ENCODE measurements around the gene OGDH. TPM values are rescaled to one million over a fixed set of nuclear protein-coding genes. Genes with fewer than 3 reads are reported as not detected.

OGDH gene
- total RNA-seq, 2 experiments from 2014 or later: 99.6 to 103 TPM

DNA sequence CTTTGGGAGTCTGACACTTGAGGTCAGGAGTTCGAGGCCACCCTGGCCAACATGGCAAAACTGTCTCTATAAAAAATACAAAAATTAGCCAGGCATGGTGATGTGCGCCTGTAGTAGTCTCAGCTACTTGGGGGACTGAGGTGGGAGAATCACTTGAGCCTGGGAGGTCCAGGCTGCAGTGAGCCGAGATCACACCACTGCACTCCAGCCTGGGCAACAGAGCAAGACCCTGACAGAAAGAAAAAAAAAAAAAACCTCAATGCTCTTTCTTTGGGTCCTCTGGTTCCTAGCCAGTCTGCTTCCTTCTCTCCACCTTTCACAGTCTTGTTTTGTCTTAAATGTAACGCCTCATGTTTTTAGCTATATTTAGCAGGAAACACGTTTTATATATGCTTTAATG lies 9.4 kb downstream of the OGDH start:
- no peak overlapping the region for H3K4me3 Mint-ChIP-seq

GRCh38 chr7:44616545-44616944 lies 10.1 kb downstream of the OGDH start:
- no peak for ATAC-seq (ENCODE audit: low read depth)
- no peak overlapping the region for H3K4me3 Mint-ChIP-seq
- H3K27me3 Mint-ChIP-seq: no peaks in the 10 kb centered on the region
- H3K4me1 Mint-ChIP-seq: peaks cover 45% of the 10 kb centered on the region
- no peaks in the 10 kb centered on the region for H3K9me3 Mint-ChIP-seq
- no peak for DNase-seq
- H3K36me3 Mint-ChIP-seq: peaks cover 17% of the 10 kb centered on the region
- H3K27ac Mint-ChIP-seq: no peak overlapping the region
- POLR2A ChIA-PET: no interaction called here

More for the DNA sequence above, 9.4 kb downstream of the OGDH start:
- H3K9me3 Mint-ChIP-seq: no peaks in the 10 kb centered on the region
- ATAC-seq (ENCODE audit: low read depth): no peak
- no peak overlapping the region for H3K27ac Mint-ChIP-seq
- POLR2A ChIA-PET: no interaction called here
- H3K4me1 Mint-ChIP-seq: peaks cover 42% of the 10 kb centered on the region
- no peak for DNase-seq
- H3K27me3 Mint-ChIP-seq: no peaks in the 10 kb centered on the region
- peaks cover 10% of the 10 kb centered on the region for H3K36me3 Mint-ChIP-seq

- no peak for DNase-seq
- POLR2A ChIA-PET: interaction anchor here (0.6 to 1.4 kb wide), 2 partner anchors 10 to 21 kb away, joined by 3 to 8 read pairs; no protein-coding TSS in a partner anchor
These were observed 10.9 kb downstream of the OGDH start for GRCh38 chr7:44617225-44617890.

DNA sequence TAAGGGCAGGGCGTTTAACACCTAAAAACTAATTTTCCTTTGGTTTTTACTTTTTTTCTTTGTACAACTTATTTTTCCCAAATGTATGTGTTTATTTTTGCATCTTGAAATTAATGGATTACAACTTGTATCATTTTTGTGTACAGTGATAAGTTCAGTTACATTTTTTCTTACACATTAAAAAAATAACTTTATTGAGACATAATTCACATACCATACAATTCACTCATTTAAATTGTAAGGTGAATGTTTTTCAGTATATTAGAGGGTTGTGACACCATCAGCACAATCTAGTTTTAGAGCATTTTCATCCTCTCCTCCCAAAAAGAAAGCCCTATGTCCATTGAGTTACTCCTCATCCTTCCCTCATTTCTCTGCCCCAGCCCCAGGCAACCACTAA lies 11.6 kb downstream of the OGDH start:
- ATAC-seq (ENCODE audit: low read depth) (no peak), DNase-seq (no peak)
- Mint-ChIP-seq H3K4me1 (peaks cover 48% of the 10 kb centered on the region), H3K27me3 (no peaks in the 10 kb centered on the region), H3K4me3 (no peak overlapping the region), H3K27ac (peak overlapping the region; percentile 49), H3K9me3 (no peaks in the 10 kb centered on the region), H3K36me3 (peaks cover 21% of the 10 kb centered on the region)
- POLR2A ChIA-PET: interaction anchor here (1.4 kb wide), 1 partner anchor 21 kb away, joined by 8 read pairs; no protein-coding TSS in a partner anchor

More at GRCh38 chr7:44617225-44617890, 10.9 kb downstream of the OGDH start:
- Mint-ChIP-seq H3K36me3 (peaks cover 20% of the 10 kb centered on the region), H3K4me1 (peaks cover 43% of the 10 kb centered on the region), H3K27me3 (no peaks in the 10 kb centered on the region), H3K9me3 (no peaks in the 10 kb centered on the region), H3K27ac (peak overlapping the region; percentile 45), H3K4me3 (peak overlapping the region; percentile 20)
- peak; percentile 52 for ATAC-seq (ENCODE audit: low read depth)

GRCh38 chr7:44618753-44619152 lies 12.3 kb downstream of the OGDH start:
- Mint-ChIP-seq H3K4me3 (no peak overlapping the region), H3K36me3 (peaks cover 23% of the 10 kb centered on the region), H3K27me3 (no peaks in the 10 kb centered on the region), H3K27ac (no peak overlapping the region), H3K9me3 (no peaks in the 10 kb centered on the region), H3K4me1 (peaks cover 55% of the 10 kb centered on the region)
- POLR2A ChIA-PET: interaction anchor here (0.5 kb wide), 1 partner anchor 125 kb away, joined by 3 read pairs; no protein-coding TSS in a partner anchor
- ATAC-seq (ENCODE audit: low read depth) (no peak), DNase-seq (no peak)

DNA sequence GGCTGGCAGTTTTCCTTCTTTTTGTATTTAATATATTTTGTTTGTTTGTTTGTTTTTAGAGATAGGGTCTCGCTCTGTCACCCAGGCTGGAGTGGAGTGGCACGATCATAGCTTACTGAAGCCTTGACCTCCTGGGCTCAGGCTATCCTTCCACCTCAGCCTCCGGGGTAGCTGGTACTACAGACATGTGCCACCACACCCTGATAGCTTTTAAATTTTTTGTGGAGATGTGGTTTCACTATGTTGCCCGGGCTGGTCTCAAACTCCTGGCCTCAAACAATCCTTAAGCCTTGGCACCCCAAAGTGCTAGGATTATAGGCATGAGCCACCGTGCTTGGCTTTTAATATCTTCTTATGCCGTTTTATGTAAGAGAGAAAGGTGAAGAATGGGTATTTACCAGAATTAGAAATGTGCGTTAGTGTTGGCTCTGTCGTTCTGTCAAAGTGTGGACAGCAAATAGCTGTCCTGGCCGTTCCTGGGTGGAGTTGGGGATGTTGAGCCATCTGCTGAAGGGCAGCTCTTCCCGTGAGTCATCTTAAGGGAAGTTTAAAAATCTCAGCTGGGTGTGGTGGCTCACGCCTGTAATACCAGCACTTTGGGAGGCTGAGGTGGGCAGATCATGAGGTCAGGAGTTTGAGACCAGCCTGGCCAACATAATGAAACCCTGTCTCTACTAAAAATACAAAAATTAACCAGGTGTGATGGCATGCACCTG lies 14.8 kb downstream of the OGDH start:
- H3K9me3 Mint-ChIP-seq: no peaks in the 10 kb centered on the region
- H3K27me3 Mint-ChIP-seq: no peaks in the 10 kb centered on the region
- POLR2A ChIA-PET: interaction anchor here (0.6 to 10.3 kb wide), 3 partner anchors 15 to 210 kb away, joined by 3 to 90 read pairs (median 12); partner anchors contain the start of gene OGDH
- DNase-seq (no peak), ATAC-seq (ENCODE audit: low read depth) (no peak)
- H3K4me1 Mint-ChIP-seq: peaks cover 55% of the 10 kb centered on the region
- no peak overlapping the region for H3K4me3 Mint-ChIP-seq
- no peak overlapping the region for H3K27ac Mint-ChIP-seq
- peaks cover 27% of the 10 kb centered on the region for H3K36me3 Mint-ChIP-seq

- peaks cover 57% of the 10 kb centered on the region for H3K4me1 Mint-ChIP-seq
- POLR2A ChIA-PET: interaction anchor here (2.4 to 10.3 kb wide), 2 partner anchors 15 to 16 kb away, joined by 12 to 90 read pairs; partner anchors contain the start of gene OGDH
- H3K27ac Mint-ChIP-seq: no peak overlapping the region
- H3K36me3 Mint-ChIP-seq: peaks cover 27% of the 10 kb centered on the region
- no peaks in the 10 kb centered on the region for H3K9me3 Mint-ChIP-seq
- no peak for DNase-seq
- H3K27me3 Mint-ChIP-seq: no peaks in the 10 kb centered on the region
- H3K4me3 Mint-ChIP-seq: no peak overlapping the region
- ATAC-seq (ENCODE audit: low read depth): no peak
These were observed 15.3 kb downstream of the OGDH start for GRCh38 chr7:44621750-44622103.

- Mint-ChIP-seq H3K9me3 (no peaks in the 10 kb centered on the region), H3K27ac (peak overlapping the region; percentile 92), H3K4me3 (peak overlapping the region; percentile 58), H3K4me1 (peaks cover 49% of the 10 kb centered on the region), H3K27me3 (no peaks in the 10 kb centered on the region), H3K36me3 (peaks cover 25% of the 10 kb centered on the region)
- no peak for DNase-seq
- peak; percentile 80 for ATAC-seq (ENCODE audit: low read depth)
- POLR2A ChIA-PET: interaction anchor here (0.9 to 10.3 kb wide), 3 partner anchors 15 to 41 kb away, joined by 3 to 90 read pairs (median 3); partner anchors contain the start of gene TMED4
These were observed 16.1 kb downstream of the OGDH start for GRCh38 chr7:44622342-44623151.

- H3K4me3 Mint-ChIP-seq: peak overlapping the region; percentile 71
- no peaks in the 10 kb centered on the region for H3K27me3 Mint-ChIP-seq
- no peaks in the 10 kb centered on the region for H3K9me3 Mint-ChIP-seq
- peaks cover 37% of the 10 kb centered on the region for H3K4me1 Mint-ChIP-seq
- ATAC-seq (ENCODE audit: low read depth) (no peak), DNase-seq (no peak)
- H3K27ac Mint-ChIP-seq: peak overlapping the region; percentile 92
- H3K36me3 Mint-ChIP-seq: peaks cover 25% of the 10 kb centered on the region
- POLR2A ChIA-PET: interaction anchor here (0.7 to 10.3 kb wide), 3 partner anchors 13 to 42 kb away, joined by 3 to 90 read pairs (median 5); partner anchors contain the start of genes OGDH and TMED4
These were observed 17.9 kb downstream of the OGDH start for GRCh38 chr7:44624318-44624717.

DNA sequence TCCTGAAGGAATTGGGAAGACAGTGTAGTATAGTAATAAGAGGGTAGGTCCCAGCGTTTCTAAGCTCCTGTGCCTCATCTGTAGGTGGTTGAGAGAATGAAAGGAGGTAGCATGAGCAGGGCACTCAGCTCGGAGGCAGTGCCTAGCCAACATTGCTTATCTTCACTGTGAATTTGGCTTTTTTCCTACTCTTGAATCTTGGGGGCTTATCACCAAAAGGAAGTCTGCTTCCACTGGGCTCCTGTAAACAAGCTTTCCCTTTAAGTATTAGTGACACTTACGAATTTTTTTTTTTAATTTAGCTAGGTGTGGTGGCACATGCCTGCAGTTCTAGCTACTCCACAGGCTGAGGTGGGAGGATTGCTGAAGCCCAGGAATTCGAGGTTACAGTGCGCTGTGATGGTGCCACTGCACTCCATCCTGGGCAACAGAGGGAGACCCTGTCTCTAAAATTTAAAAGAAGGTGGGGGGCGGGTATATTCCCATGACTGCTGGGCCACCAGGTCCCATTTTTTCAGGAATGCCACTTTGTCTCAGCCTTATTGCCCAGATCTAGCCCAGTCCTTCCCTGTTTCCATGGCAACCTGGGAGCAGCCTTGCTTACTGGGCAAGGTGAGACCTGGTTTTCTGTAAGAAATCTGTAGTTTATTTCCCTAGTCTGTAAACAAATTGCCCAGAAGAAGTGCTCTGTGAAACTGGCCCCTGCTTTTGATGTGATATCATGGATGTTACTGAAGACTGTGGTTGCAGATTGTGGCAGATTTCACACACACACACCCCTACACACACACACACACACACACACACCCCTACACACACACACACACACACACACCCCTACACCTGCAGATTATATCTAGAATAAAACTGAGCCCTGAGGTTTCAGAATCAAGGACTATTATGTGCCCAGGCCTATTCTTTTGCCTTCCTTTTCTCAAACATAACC lies 19.4 kb downstream of the OGDH start:
- Mint-ChIP-seq H3K4me1 (peaks cover 47% of the 10 kb centered on the region), H3K4me3 (no peak overlapping the region), H3K27me3 (no peaks in the 10 kb centered on the region), H3K27ac (peak overlapping the region; percentile 62), H3K9me3 (no peaks in the 10 kb centered on the region), H3K36me3 (peaks cover 34% of the 10 kb centered on the region)
- POLR2A ChIA-PET: interaction anchor here (0.6 to 10.3 kb wide), 3 partner anchors 12 to 212 kb away, joined by 3 to 90 read pairs (median 4); partner anchors contain the start of gene OGDH
- DNase-seq (no peak), ATAC-seq (ENCODE audit: low read depth) (no peak)

GRCh38 chr7:44626620-44627019 lies 20.2 kb downstream of the OGDH start:
- Mint-ChIP-seq H3K36me3 (peaks cover 26% of the 10 kb centered on the region), H3K4me1 (peaks cover 50% of the 10 kb centered on the region), H3K9me3 (no peaks in the 10 kb centered on the region), H3K4me3 (no peak overlapping the region), H3K27ac (peak overlapping the region; percentile 62), H3K27me3 (no peaks in the 10 kb centered on the region)
- ATAC-seq (ENCODE audit: low read depth): no peak
- POLR2A ChIA-PET: interaction anchor here (10.3 kb wide), 1 partner anchor 11 kb away, joined by 90 read pairs; no protein-coding TSS in a partner anchor
- DNase-seq: no peak

All from activated naive CD8-positive, alpha-beta T cell treated with anti-CD3 and anti-CD28 coated beads, Interleukin-2, amount 10 ng/mL, durations not matched to agents 7 days and 5 days (primary cell).